Mesothelial cell of epicardium (in vitro differentiated cells): ENCODE data around the gene APC2. TPM values are rescaled to one million over a fixed set of nuclear protein-coding genes. Genes with fewer than 3 reads are reported as not detected.

Source experiments
- DNase-seq, 2 experiments: peaks; one replicate each; pipeline ENCODE4 v3.0.0; 2021; ENCODE audit warnings: low spot score in 2 of 2; ENCODE audit not compliant: unreplicated experiment in 2 of 2
- H3K27ac Mint-ChIP-seq: 2 replicates; pipeline ENCODE4 v1.8.0; 2021; ENCODE audit warnings: mixed read lengths
- H3K27me3 Mint-ChIP-seq: 2 replicates; pipeline ENCODE4 v1.8.0; 2021; ENCODE audit warnings: low read depth, mixed read lengths
- H3K36me3 Mint-ChIP-seq: 2 replicates; pipeline ENCODE4 v1.8.0; 2021; ENCODE audit warnings: mixed read lengths
- H3K4me1 Mint-ChIP-seq: 2 replicates; pipeline ENCODE4 v1.8.0; 2021; ENCODE audit warnings: mixed read lengths
- H3K4me3 Mint-ChIP-seq: 2 replicates; pipeline ENCODE4 v1.8.0; 2021; ENCODE audit warnings: mild to moderate bottlenecking, moderate library complexity, mixed read lengths
- H3K9me3 Mint-ChIP-seq: 2 replicates; pipeline ENCODE4 v1.8.0; 2021; ENCODE audit warnings: mixed read lengths
- total RNA-seq: library from RNA; stranded (reverse); gene quantifications from 3 replicates; pipeline ENCODE4 v1.2.1, GENCODE V29; 2021
- TF ChIP-seq, protein P1 (sequence below): fragments of 200-600 bp; sonication (generic); IDR thresholded peaks from one replicate; pipeline ENCODE4 v1.5.0; 2021; ENCODE audit warnings: antibody characterized with exemption; ENCODE audit not compliant: unreplicated experiment

The APC2 gene
- total RNA-seq, 1 donor from 2014 or later: 2.3 TPM

DNA sequence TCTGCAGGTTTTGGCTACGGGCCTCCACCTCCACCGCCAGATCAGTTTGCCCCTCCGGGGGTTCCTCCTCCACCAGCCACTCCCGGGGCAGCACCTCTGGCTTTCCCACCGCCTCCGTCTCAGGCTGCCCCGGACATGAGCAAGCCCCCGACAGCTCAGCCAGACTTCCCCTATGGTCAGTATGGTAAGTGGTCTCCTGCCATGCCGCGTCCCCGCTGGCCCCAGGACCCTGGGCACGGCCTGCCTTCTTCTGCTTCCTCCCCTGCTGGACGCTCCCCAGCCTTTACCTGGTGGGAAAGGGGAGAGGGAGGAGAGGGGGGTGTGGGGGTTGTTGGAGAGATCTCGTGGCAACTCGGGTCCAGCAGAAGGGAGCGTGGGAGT lies 17.4 kb upstream of the APC2 start:
- TF ChIP-seq, protein P1, sequence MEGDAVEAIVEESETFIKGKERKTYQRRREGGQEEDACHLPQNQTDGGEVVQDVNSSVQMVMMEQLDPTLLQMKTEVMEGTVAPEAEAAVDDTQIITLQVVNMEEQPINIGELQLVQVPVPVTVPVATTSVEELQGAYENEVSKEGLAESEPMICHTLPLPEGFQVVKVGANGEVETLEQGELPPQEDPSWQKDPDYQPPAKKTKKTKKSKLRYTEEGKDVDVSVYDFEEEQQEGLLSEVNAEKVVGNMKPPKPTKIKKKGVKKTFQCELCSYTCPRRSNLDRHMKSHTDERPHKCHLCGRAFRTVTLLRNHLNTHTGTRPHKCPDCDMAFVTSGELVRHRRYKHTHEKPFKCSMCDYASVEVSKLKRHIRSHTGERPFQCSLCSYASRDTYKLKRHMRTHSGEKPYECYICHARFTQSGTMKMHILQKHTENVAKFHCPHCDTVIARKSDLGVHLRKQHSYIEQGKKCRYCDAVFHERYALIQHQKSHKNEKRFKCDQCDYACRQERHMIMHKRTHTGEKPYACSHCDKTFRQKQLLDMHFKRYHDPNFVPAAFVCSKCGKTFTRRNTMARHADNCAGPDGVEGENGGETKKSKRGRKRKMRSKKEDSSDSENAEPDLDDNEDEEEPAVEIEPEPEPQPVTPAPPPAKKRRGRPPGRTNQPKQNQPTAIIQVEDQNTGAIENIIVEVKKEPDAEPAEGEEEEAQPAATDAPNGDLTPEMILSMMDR: no peak
- H3K9me3 Mint-ChIP-seq: no peaks in the 10 kb centered on the region
- H3K4me1 Mint-ChIP-seq: no peaks in the 10 kb centered on the region
- DNase-seq: no peak
- no peak overlapping the region for H3K27ac Mint-ChIP-seq
- H3K4me3 Mint-ChIP-seq: no peak overlapping the region
- peaks cover 7% of the 10 kb centered on the region for H3K36me3 Mint-ChIP-seq
- no peaks in the 10 kb centered on the region for H3K27me3 Mint-ChIP-seq

DNA sequence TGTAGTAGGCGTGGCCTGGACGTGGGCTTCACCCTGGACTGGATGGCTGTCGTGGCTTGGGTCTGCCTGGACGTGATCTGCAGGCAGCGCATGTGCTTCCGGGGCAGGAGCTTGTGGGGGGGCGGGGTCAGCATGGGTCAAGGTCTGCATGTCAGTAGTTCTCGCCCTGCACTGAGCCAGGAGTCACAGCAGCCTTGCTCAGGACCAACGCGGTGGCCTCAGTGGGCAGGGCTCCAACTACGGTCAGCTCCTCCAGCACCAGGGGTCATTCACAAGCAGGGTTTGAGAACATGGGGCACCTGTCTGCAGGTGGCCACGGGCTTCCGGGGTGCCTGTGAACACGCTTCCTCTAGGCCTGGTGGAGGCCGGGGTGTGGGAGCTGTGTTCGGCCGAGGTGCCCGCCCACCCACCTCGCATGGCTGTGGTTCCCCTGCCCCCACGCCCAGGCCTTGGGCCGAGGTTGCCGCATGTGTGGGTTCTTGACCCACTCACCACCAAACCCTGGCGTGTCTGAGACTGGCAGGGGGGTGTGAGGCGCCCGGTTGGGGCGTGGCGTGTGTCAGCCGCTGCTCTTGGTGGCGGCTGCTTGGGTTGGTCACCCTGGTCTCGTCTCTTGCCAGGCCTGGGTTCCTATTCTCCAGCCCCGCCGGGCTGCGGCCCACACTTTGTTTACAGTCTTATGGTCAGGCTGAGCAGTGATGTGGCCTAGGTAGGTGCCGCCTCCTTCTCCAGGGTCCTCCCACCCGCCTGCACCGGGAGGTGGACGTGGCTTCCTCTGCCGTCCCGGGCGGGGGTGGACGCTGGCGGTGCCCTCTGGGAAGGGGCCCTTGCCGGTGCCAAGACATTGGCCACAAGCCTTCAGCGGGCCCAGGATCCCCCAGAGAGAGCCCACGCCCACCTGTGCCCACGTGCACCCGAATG lies 16.5 kb upstream of the APC2 start:
- Mint-ChIP-seq H3K9me3 (no peaks in the 10 kb centered on the region), H3K27me3 (no peaks in the 10 kb centered on the region), H3K36me3 (peaks cover 7% of the 10 kb centered on the region), H3K27ac (no peak overlapping the region), H3K4me1 (no peaks in the 10 kb centered on the region), H3K4me3 (no peak overlapping the region)
- DNase-seq: no peak
- TF ChIP-seq, protein P1: no peak

DNA sequence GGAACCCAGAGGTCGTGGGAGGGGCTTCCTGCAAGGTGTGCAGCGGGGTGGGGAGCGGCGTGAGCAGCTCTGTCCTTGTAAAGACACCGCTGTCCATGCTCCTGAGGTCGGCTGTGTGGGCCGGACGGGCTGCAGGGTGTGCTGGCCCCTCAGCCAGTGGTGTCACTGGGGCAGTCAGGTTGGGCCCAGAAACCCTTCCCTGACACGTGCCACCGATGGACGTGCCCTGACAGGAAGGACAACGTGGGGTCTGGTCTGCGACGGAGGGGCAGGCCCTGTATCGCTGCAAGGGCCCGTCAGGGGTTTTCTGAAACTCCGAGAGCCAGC lies 15.9 kb upstream of the APC2 start:
- TF ChIP-seq, protein P1: no peak
- no peak for DNase-seq
- Mint-ChIP-seq H3K36me3 (peaks cover 7% of the 10 kb centered on the region), H3K4me1 (no peaks in the 10 kb centered on the region), H3K4me3 (no peak overlapping the region), H3K9me3 (no peaks in the 10 kb centered on the region), H3K27me3 (no peaks in the 10 kb centered on the region), H3K27ac (no peak overlapping the region)

DNA sequence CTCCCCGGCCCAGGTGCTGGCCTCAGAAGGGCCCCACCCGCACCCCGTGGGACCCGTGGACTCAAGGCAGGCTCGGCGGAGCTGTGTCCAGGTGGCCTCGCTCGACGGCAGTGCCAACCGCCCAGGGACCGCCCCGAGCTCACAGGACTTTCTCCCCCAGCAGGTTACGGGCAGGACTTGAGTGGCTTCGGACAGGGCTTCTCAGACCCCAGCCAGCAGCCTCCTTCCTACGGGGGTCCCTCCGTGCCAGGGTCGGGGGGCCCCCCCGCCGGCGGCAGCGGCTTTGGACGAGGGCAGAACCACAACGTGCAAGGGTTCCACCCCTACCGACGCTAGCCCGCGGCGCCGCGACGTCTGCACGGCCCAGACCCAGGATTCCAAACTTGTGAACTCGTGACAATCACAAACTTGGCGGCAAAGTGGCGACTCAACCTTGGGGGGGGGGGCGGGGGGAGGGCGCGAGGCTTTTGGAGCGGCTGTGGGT lies 15.3 kb upstream of the APC2 start:
- peaks cover 7% of the 10 kb centered on the region for H3K36me3 Mint-ChIP-seq
- no peak for DNase-seq
- TF ChIP-seq, protein P1: no peak
- H3K9me3 Mint-ChIP-seq: no peaks in the 10 kb centered on the region
- peaks cover 3% of the 10 kb centered on the region for H3K4me1 Mint-ChIP-seq
- H3K4me3 Mint-ChIP-seq: no peak overlapping the region
- H3K27ac Mint-ChIP-seq: no peak overlapping the region
- no peaks in the 10 kb centered on the region for H3K27me3 Mint-ChIP-seq

DNA sequence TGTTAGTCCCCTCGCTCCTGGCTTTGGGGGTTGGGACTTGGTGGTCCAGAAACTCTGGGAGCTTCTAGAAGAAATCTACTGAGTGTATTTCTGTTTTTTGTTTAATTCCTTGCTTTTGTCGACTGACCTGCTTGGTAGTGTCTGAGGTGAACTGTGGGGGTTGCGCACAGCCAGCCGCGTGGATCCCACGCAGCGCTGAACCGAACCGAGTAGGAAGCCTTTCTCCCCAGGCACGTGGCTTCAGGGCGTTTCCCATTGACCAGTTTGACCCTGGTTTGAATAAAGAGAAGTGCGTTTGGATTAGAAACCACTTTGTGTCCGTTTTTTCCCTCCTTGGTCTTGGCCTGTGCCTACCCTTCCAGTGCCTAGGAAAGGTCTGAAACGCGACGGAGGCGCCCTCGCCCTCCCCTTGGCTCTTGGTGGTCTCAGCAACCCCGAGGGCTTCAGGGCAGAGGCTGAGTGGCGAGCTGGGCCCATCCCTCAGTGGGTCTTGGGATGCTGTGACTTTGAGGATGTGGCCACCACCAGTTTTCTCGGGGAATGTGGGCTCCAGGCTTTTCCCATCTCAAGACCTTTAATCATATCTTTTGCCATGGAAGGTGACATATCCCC lies 14.4 kb upstream of the APC2 start:
- TF ChIP-seq, protein P1: no peak
- no peak for DNase-seq
- Mint-ChIP-seq H3K36me3 (peaks cover 9% of the 10 kb centered on the region), H3K4me3 (no peak overlapping the region), H3K9me3 (no peaks in the 10 kb centered on the region), H3K27ac (peak overlapping the region; percentile 69), H3K27me3 (no peaks in the 10 kb centered on the region), H3K4me1 (peaks cover 8% of the 10 kb centered on the region)
